Keratinocyte (primary cell): ENCODE data around the gene MACROH2A2. TPM values are rescaled to one million over a fixed set of nuclear protein-coding genes. Genes with fewer than 3 reads are reported as not detected.
"Not testable (repeated sequence)": the region's sequence is repeated elsewhere in the genome, so short reads cannot be mapped to it uniquely, and the experiment has no call there.

ENCODE experiments used
- DNase-seq: peaks from one replicate; pipeline ENCODE4 v3.0.0-alpha.2; 2011; ENCODE audit warnings: low read depth, missing footprints, low spot score
- FAIRE-seq: peaks from 2 replicates; lab custom pipeline; 2011; peaks lifted over from hg19 to GRCh38; lab: Jason Lieb, UNC
- H2AFZ ChIP-seq: 2 replicates; pipeline ENCODE4 v1.6.0; 2012; ENCODE audit warnings: low read length, control low read depth, inconsistent platforms; ENCODE audit not compliant: control insufficient read depth
- H3K27ac ChIP-seq: 2 replicates; pipeline ENCODE4 v1.5.1; 2011; ENCODE audit warnings: low read length; ENCODE audit not compliant: control insufficient read depth, insufficient read depth
- H3K27me3 ChIP-seq: 3 replicates; pipeline ENCODE4 v1.6.0; 2011; ENCODE audit warnings: low read length; ENCODE audit not compliant: control insufficient read depth, insufficient read depth; ENCODE audit errors: extremely low read depth
- H3K36me3 ChIP-seq, 2 experiments: 2 replicates in 1 of 2; 3 replicates in 1 of 2; pipeline ENCODE4 v1.5.1; 2011; ENCODE audit warnings: low read length in 2 of 2, mild to moderate bottlenecking in 1 of 2; ENCODE audit not compliant: control insufficient read depth in 2 of 2, insufficient read depth in 2 of 2; ENCODE audit errors: extremely low read depth in 1 of 2
- H3K4me1 ChIP-seq: 3 replicates; pipeline ENCODE4 v1.5.1; 2011; ENCODE audit warnings: low read length; ENCODE audit not compliant: control insufficient read depth, insufficient read depth; ENCODE audit errors: extremely low read depth
- H3K4me2 ChIP-seq: 3 replicates; pipeline ENCODE4 v1.6.0; 2011; ENCODE audit warnings: low read depth, low read length; ENCODE audit not compliant: control insufficient read depth, insufficient read depth; ENCODE audit errors: extremely low read depth
- H3K4me3 ChIP-seq, 3 experiments: fragments of 200-600 bp in 1 of 3; sonication (generic) in 1 of 3; 2 replicates in 2 of 3; 3 replicates in 1 of 3; pipeline ENCODE4 v1.5.1; 2011 to 2016; ENCODE audit warnings: low read length in 3 of 3, mild to moderate bottlenecking in 3 of 3, control low read depth in 2 of 3, inconsistent platforms in 1 of 3, low read depth in 1 of 3, mixed read lengths in 1 of 3, mixed run types in 1 of 3, moderate library complexity in 1 of 3; ENCODE audit not compliant: control insufficient read depth in 2 of 3, insufficient read depth in 2 of 3; ENCODE audit errors: extremely low read depth in 1 of 3
- H3K79me2 ChIP-seq: 2 replicates; pipeline ENCODE4 v1.6.0; 2012; ENCODE audit warnings: low read length; ENCODE audit not compliant: control insufficient read depth, insufficient read depth
- H3K9ac ChIP-seq: 3 replicates; pipeline ENCODE4 v1.6.0; 2011; ENCODE audit warnings: low read length; ENCODE audit not compliant: control insufficient read depth, insufficient read depth; ENCODE audit errors: extremely low read depth
- H3K9me1 ChIP-seq: 3 replicates; pipeline ENCODE4 v1.6.0; 2011; ENCODE audit warnings: low read length; ENCODE audit not compliant: control insufficient read depth, insufficient read depth; ENCODE audit errors: extremely low read depth
- H3K9me3 ChIP-seq: 2 replicates; pipeline ENCODE4 v1.5.1; 2012; ENCODE audit warnings: low read depth, low read length; ENCODE audit not compliant: control insufficient read depth
- H4K20me1 ChIP-seq: 3 replicates; pipeline ENCODE4 v1.6.0; 2011; ENCODE audit warnings: low read length; ENCODE audit not compliant: control insufficient read depth, insufficient read depth; ENCODE audit errors: extremely low read depth
- CTCF ChIP-seq, 3 experiments: IDR thresholded peaks in 1 of 3; conservative IDR thresholded peaks in 1 of 3; optimal IDR thresholded peaks in 1 of 3; 2 replicates in 2 of 3; 3 replicates in 1 of 3; pipeline versions ENCODE3 to v1.5.1; 2011; ENCODE audit warnings: low read length in 3 of 3, mild to moderate bottlenecking in 3 of 3, moderate library complexity in 2 of 3, control low read depth in 1 of 3, inconsistent platforms in 1 of 3; ENCODE audit not compliant: insufficient read depth in 2 of 3; ENCODE audit errors: extremely low read depth in 1 of 3
- EZH2 ChIP-seq: IDR thresholded peaks from one replicate; pipeline ENCODE4 v1.6.1; 2012; ENCODE audit warnings: inconsistent platforms, mild to moderate bottlenecking, low read length, moderate library complexity
- dilution Hi-C: fragments of 300-500 bp; cut with MboI; formaldehyde crosslinking; loops from one replicate; pipeline ENCODE4 v1.7.0; 2020; ENCODE audit warnings: low sequenced_read_pairs; ENCODE audit not compliant: extremely low pct_ligation_motif_present
- polyA plus RNA-seq, 5 experiments: library from polyadenylated mRNA; depleted of rRNA in 3 of 5; stranded (reverse) in 3 of 5; stranded (forward) in 1 of 5; unstranded in 1 of 5; fragments of >200 nt; gene quantifications; 1 replicate in 1 of 5; 2 replicates in 3 of 5; 3 replicates in 1 of 5; pipeline versions ENCODE4 v1.2.1 to v1.2.3, GENCODE V29; 2011 to 2012; ENCODE audit warnings: missing spikeins in 2 of 5, low read depth in 1 of 5, low replicate concordance in 1 of 5

The MACROH2A2 gene
- polyA plus RNA-seq, 1 donor (not counting 4 experiments of a cell fraction or from before 2014, with no cell fraction given): 11.6 TPM

DNA sequence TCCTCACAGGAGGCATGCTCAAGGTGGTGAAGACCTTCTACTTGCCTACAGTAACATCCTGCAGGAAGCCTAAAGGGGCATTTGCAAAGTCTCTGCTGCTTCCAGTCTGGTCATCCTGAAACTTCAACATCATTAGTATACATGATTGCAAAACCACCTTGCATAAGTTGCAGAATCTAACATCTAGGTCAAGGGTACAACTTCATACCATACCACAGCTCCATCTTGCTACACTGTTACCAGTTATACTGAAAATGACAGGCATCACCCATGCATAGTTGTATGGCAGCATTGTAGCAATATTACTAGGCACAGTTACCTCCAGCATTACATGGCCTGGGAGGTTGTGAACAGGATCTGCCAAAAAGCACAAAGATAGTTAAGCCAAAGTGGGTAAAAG is 13.7 kb upstream of the MACROH2A2 start:
- Histone ChIP-seq H2AFZ (no peak overlapping the region), H3K27ac (no peak overlapping the region), H3K9me3 (peaks cover 3% of the 10 kb centered on the region), H3K4me1 (no peaks in the 10 kb centered on the region), H3K27me3 (peaks cover 5% of the 10 kb centered on the region), H3K4me2 (no peak overlapping the region), H3K36me3 (no peaks in the 10 kb centered on the region), H3K79me2 (no peaks in the 10 kb centered on the region), H4K20me1 (no peaks in the 10 kb centered on the region), H3K4me3 (no peak overlapping the region), H3K9me1 (no peaks in the 10 kb centered on the region), H3K9ac (no peak overlapping the region)
- no peak for TF ChIP-seq CTCF (optimal IDR thresholded peaks at IDR 0.05 in 1 of 3, IDR thresholded peaks at IDR 0.05 in 1 of 3, conservative IDR thresholded peaks at IDR 0.05 in 1 of 3; ENCODE audit: extremely low read depth in 1 of 3, insufficient read depth in 2 of 3, low read length in 3 of 3)
- TF ChIP-seq EZH2: no peak
- FAIRE-seq: no peak
- no peak for DNase-seq
- dilution Hi-C loops: no loop called here

DNA sequence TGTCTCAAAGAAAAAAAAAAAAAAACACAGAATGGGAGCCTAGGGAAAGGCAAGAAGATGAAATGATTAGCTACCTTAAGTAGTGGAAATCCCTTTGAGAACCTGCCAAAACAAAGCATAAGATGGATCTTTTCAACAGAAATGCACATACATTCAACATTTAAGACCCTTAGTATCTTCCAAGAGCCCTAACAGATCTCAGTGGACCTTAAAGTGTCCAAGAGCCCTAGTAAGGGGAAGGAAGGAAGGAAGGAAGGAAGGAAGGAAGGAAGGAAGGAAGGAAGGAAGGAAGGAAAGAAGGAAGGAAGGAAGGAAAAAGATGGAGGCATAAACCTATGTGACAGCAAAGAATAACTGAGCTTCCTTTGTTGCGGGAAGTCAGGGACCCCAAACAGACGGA is 11.6 kb upstream of the MACROH2A2 start:
- H4K20me1 ChIP-seq: no peaks in the 10 kb centered on the region
- H2AFZ ChIP-seq: no peak overlapping the region
- no peak overlapping the region for H3K4me3 ChIP-seq
- no peak overlapping the region for H3K9ac ChIP-seq
- H3K9me1 ChIP-seq: no peaks in the 10 kb centered on the region
- dilution Hi-C loops: no loop called here
- no peak overlapping the region for H3K4me2 ChIP-seq
- H3K27ac ChIP-seq: no peak overlapping the region
- no peaks in the 10 kb centered on the region for H3K36me3 ChIP-seq
- H3K9me3 ChIP-seq: peaks cover 3% of the 10 kb centered on the region
- H3K79me2 ChIP-seq: no peaks in the 10 kb centered on the region
- FAIRE-seq (no peak), DNase-seq (no peak)
- no peak for TF ChIP-seq EZH2
- TF ChIP-seq CTCF (optimal IDR thresholded peaks at IDR 0.05 in 1 of 3, IDR thresholded peaks at IDR 0.05 in 1 of 3, conservative IDR thresholded peaks at IDR 0.05 in 1 of 3; ENCODE audit: extremely low read depth in 1 of 3, insufficient read depth in 2 of 3, low read length in 3 of 3): no peak
- H3K27me3 ChIP-seq: no peaks in the 10 kb centered on the region
- H3K4me1 ChIP-seq: no peaks in the 10 kb centered on the region

DNA sequence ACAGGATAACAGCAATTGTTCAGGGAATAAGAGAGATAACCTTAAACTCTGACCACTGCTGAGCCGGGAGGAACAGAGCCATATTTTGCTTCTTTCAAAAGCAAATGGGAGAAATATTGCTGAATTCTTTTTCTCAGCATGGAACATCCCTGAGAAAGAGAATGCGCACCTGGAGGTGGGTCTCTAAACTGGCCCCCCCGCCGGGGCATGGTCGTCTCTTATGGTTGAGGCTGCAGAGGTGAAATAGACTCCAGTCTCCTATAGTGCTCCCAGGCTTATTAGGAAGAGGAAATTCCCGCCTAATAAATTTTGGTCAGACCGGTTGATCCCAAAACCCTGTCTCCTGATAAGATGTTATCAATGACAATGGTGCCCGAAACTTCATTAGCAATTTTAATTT is 10.9 kb upstream of the MACROH2A2 start:
- FAIRE-seq, H3K36me3 ChIP-seq, H3K9me1 ChIP-seq, dilution Hi-C loops, H3K79me2 ChIP-seq, H3K4me2 ChIP-seq, H3K4me1 ChIP-seq, H3K4me3 ChIP-seq, H4K20me1 ChIP-seq, H3K27ac ChIP-seq, H3K27me3 ChIP-seq, DNase-seq, H3K9ac ChIP-seq, H3K9me3 ChIP-seq, H2AFZ ChIP-seq: not testable (repeated sequence)

DNA sequence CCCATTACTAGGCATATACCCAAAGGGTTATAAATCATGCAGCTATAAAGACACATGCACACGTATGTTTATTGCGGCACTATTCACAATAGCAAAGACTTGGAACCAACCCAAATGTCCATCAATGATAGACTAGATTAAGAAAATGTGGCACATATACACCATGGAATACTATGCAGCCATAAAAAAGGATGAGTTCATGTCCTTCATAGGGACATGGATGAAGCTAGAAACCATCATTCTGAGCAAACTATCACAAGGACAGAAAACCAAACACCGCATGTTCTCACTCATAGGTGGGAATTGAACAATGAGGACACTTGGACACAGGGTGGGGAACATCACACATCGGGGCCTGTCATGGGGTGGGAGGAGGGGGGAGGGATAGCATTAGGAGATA is 5.6 kb upstream of the MACROH2A2 start:
- H3K4me3 ChIP-seq, H3K79me2 ChIP-seq, H3K27me3 ChIP-seq, DNase-seq, dilution Hi-C loops, H3K9ac ChIP-seq, H4K20me1 ChIP-seq, H3K9me1 ChIP-seq, H3K4me1 ChIP-seq, H3K27ac ChIP-seq, H3K4me2 ChIP-seq, H3K9me3 ChIP-seq, H3K36me3 ChIP-seq, FAIRE-seq, H2AFZ ChIP-seq: not testable (repeated sequence)
